GM21447 (cell line): ENCODE data around the gene UNC45A.
"Not testable (repeated sequence)": the region's sequence is repeated elsewhere in the genome, so short reads cannot be mapped to it uniquely, and the experiment has no call there.

Source experiments
- ATAC-seq: cut with Tn5 transposase; IDR thresholded peaks from one replicate; pipeline ENCODE4 v1.9.1; 2021; ENCODE audit not compliant: unreplicated experiment

Gene UNC45A

GRCh38 chr15:90917569-90917968, 17.5 kb upstream of the UNC45A start:
- ATAC-seq, result no peak

GRCh38 chr15:90918034-90918788, 16.9 kb upstream of the UNC45A start:
- ATAC-seq, result no peak

- ATAC-seq, result no peak
Measured at GRCh38 chr15:90918835-90919234, 16.2 kb upstream of the UNC45A start.

- no peak for ATAC-seq
Measured at GRCh38 chr15:90921887-90922286, 13.2 kb upstream of the UNC45A start.

- ATAC-seq, result peak; percentile 62
Measured at GRCh38 chr15:90922712-90923322, 12.3 kb upstream of the UNC45A start.

GRCh38 chr15:90924375-90924774, 10.7 kb upstream of the UNC45A start:
- peak; percentile 72 for ATAC-seq

GRCh38 chr15:90926766-90927165, 8.3 kb upstream of the UNC45A start:
- not testable (repeated sequence) for ATAC-seq

GRCh38 chr15:90928106-90928505, 7.0 kb upstream of the UNC45A start:
- ATAC-seq, result not testable (repeated sequence)

- no peak for ATAC-seq
Measured at GRCh38 chr15:90929246-90930019, 5.7 kb upstream of the UNC45A start.

- ATAC-seq, result no peak
Measured at GRCh38 chr15:90930861-90931574, 4.1 kb upstream of the UNC45A start.

GRCh38 chr15:90931575-90931827, 3.6 kb upstream of the UNC45A start:
- ATAC-seq, result no peak

- peak; percentile 49 for ATAC-seq
Measured at GRCh38 chr15:90931828-90932659, 3.0 kb upstream of the UNC45A start, which contains the start of gene HDDC3. TSS of gene HDDC3 (minus strand) at chr15:90932549. CDS start at chr15:90932540, 9 bp downstream.

- ATAC-seq, result no peak
Measured at GRCh38 chr15:90932660-90932991, 2.5 kb upstream of the UNC45A start.

- no peak for ATAC-seq
Measured at GRCh38 chr15:90933301-90933700, 1.8 kb upstream of the UNC45A start.

- peak; percentile 29 for ATAC-seq
Measured at GRCh38 chr15:90934256-90934948, 683 bp upstream of the UNC45A start.

- no peak for ATAC-seq
Measured at GRCh38 chr15:90936823-90937222, 1.7 kb downstream of the UNC45A start.

- ATAC-seq, result no peak
Measured at GRCh38 chr15:90938261-90938660, 3.2 kb downstream of the UNC45A start.

GRCh38 chr15:90939756-90940155, 4.7 kb downstream of the UNC45A start:
- ATAC-seq, result no peak

- no peak for ATAC-seq
Measured at GRCh38 chr15:90941038-90941437, 6.0 kb downstream of the UNC45A start.
